ENCODE measurements around the gene TCAP. TPM values are rescaled to one million over a fixed set of nuclear protein-coding genes. Genes with fewer than 3 reads are reported as not detected.

TCAP gene
- total RNA-seq, 1 donor from 2014 or later = 0.49 TPM

- Histone ChIP-seq H3K27ac (no peak overlapping the region), H3K27me3 (no peaks in the 10 kb centered on the region), H3K4me1 (peaks cover 63% of the 10 kb centered on the region), H3K4me3 (peak overlapping the region in 1 of 2 donors; percentile 72), H3K9me3 (no peaks in the 10 kb centered on the region), H3K36me3 (no peaks in the 10 kb centered on the region)
- intact Hi-C loops (cut with DNase I) = no loop called here
- TF ChIP-seq, protein P1, sequence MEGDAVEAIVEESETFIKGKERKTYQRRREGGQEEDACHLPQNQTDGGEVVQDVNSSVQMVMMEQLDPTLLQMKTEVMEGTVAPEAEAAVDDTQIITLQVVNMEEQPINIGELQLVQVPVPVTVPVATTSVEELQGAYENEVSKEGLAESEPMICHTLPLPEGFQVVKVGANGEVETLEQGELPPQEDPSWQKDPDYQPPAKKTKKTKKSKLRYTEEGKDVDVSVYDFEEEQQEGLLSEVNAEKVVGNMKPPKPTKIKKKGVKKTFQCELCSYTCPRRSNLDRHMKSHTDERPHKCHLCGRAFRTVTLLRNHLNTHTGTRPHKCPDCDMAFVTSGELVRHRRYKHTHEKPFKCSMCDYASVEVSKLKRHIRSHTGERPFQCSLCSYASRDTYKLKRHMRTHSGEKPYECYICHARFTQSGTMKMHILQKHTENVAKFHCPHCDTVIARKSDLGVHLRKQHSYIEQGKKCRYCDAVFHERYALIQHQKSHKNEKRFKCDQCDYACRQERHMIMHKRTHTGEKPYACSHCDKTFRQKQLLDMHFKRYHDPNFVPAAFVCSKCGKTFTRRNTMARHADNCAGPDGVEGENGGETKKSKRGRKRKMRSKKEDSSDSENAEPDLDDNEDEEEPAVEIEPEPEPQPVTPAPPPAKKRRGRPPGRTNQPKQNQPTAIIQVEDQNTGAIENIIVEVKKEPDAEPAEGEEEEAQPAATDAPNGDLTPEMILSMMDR (IDR thresholded peaks at IDR 0.05) = no peak
- no peak for DNase-seq (ENCODE audit: extremely low spot score in 2 of 2)
Observed at GRCh38 chr17:39701784-39702422, 36.8 kb downstream of the TCAP start.

GRCh38 chr17:39702901-39703893 lies 38.0 kb downstream of the TCAP start:
- Histone ChIP-seq H3K27ac (peak overlapping the region; percentile 9), H3K4me1 (peaks cover 71% of the 10 kb centered on the region), H3K4me3 (no peak overlapping the region), H3K27me3 (no peaks in the 10 kb centered on the region), H3K9me3 (no peaks in the 10 kb centered on the region), H3K36me3 (peaks cover 0 to 12% of the 10 kb centered on the region in 2 donors)
- intact Hi-C loops (cut with DNase I) = no loop called here
- no peak for DNase-seq (ENCODE audit: extremely low spot score in 2 of 2)
- TF ChIP-seq POLR2A (IDR thresholded peaks at IDR 0.05) = no peak
- TF ChIP-seq, protein P1 (IDR thresholded peaks at IDR 0.05) = no peak

DNA sequence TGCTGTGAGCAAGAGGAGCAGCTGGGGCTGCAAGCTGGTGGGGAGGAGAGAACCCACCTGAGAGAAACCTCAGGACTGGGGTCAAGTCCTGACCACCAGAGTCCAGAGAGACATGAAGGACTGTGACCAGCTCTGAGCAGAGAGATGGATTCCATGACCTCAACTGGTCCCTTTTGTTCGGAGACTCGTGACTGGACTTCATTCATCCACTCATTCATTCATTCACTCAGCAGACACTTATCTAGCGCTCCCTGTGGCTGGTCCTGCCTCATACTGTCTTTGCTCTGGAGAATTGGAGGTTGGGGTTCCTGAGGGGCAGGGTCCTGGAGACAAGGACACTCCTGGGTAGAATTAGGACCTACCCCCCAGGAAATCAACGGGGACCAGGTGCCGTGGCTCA lies 38.8 kb downstream of the TCAP start:
- H3K4me1 ChIP-seq = peaks cover 71% of the 10 kb centered on the region

DNA sequence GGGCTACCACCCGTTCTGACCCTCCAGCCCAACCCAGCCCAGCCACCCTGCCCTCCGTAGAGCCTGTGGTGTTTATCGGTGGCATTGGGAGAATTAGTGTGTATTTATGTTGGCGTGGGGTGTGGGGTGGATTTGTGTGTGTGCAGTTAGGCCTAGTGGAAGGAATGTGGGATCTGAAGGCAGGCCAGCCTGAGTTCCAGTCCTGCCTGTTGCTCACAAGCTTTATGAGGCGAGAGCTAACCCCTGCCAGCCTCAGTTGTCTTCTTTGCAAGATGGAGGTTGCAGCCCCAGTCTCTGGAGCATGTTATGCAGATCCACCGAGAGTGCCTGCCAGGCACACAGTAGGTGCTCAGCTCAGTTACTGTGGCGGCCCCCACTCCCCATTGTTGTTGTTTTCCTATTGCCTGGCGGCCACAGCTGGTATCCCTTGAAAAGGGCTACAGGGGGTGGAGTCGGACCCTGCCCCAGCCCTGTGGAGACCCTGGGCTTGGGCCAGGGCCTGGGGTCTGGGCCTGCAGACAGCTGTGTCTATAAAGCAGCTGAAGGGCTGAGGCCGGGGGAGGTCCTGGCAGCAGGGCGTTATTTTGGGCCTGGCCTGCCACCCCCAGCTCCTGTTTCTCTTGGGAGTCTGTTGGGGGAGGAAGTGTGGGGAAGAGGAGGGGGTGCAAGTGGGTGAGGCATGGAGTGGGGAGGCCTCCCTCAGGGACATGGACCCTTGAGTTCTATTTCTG lies 39.8 kb downstream of the TCAP start:
- TF ChIP-seq, protein P1 (IDR thresholded peaks at IDR 0.05) = peak in 1 of 3 experiments; percentile 19
- TF ChIP-seq POLR2AphosphoS5 (IDR thresholded peaks at IDR 0.05; ENCODE audit: insufficient read depth in 1 of 2, low read depth in 1 of 2) (no peak), POLR2A (IDR thresholded peaks at IDR 0.05) (no peak)
- H3K36me3 ChIP-seq = peaks cover 0 to 28% of the 10 kb centered on the region in 2 donors
- H3K4me3 ChIP-seq = no peak overlapping the region
- intact Hi-C loops (cut with DNase I) = no loop called here
- H3K9me3 ChIP-seq = no peaks in the 10 kb centered on the region
- H3K27me3 ChIP-seq = no peaks in the 10 kb centered on the region
- peaks cover 65% of the 10 kb centered on the region for H3K4me1 ChIP-seq
- H3K27ac ChIP-seq = peak overlapping the region; percentile 57
- DNase-seq (ENCODE audit: extremely low spot score in 2 of 2) = no peak

More for the DNA sequence above, 38.8 kb downstream of the TCAP start:
- no peak for DNase-seq (ENCODE audit: extremely low spot score in 2 of 2)
- H3K9me3 ChIP-seq = no peaks in the 10 kb centered on the region
- intact Hi-C loops (cut with DNase I) = no loop called here
- no peak overlapping the region for H3K4me3 ChIP-seq
- H3K27ac ChIP-seq = peak overlapping the region; percentile 9
- H3K36me3 ChIP-seq = peaks cover 0 to 18% of the 10 kb centered on the region in 2 donors
- H3K27me3 ChIP-seq = no peaks in the 10 kb centered on the region
- TF ChIP-seq POLR2A (IDR thresholded peaks at IDR 0.05) = no peak
- no peak for TF ChIP-seq POLR2AphosphoS5 (IDR thresholded peaks at IDR 0.05; ENCODE audit: insufficient read depth in 1 of 2, low read depth in 1 of 2)
- TF ChIP-seq, protein P1 (IDR thresholded peaks at IDR 0.05) = no peak

Data from vagina (tissue), 2 donors.